T-helper 1 cell treated with Interleukin-12 subunit alpha and Interleukin-12 subunit beta and Interleukin-4 antibody, amounts not matched to agents 30 μg/mL and 1 μg/mL, for 36 hours (primary cell): ENCODE measurements around the gene HS1BP3.

ENCODE experiments used
- H3K27ac Mint-ChIP-seq: one replicate; pipeline ENCODE4 v1.8.0; 2021; ENCODE audit warnings: mild to moderate bottlenecking, mixed read lengths
- H3K27me3 Mint-ChIP-seq: one replicate; pipeline ENCODE4 v1.8.0; 2021; ENCODE audit warnings: low read depth, mixed read lengths
- H3K36me3 Mint-ChIP-seq: one replicate; pipeline ENCODE4 v1.8.0; 2021; ENCODE audit warnings: low read depth, mixed read lengths
- H3K4me1 Mint-ChIP-seq: one replicate; pipeline ENCODE4 v1.8.0; 2021; ENCODE audit warnings: low read depth, mixed read lengths
- H3K4me3 Mint-ChIP-seq: one replicate; pipeline ENCODE4 v1.8.0; 2021; ENCODE audit warnings: mild to moderate bottlenecking, moderate library complexity, mixed read lengths
- H3K9me3 Mint-ChIP-seq: one replicate; pipeline ENCODE4 v1.8.0; 2021; ENCODE audit warnings: mixed read lengths

HS1BP3 gene

GRCh38 chr2:20583425-20583881 is 67.4 kb downstream of the HS1BP3 start:
- Mint-ChIP-seq H3K9me3 (peaks cover 15% of the 10 kb centered on the region), H3K27me3 (no peaks in the 10 kb centered on the region)

GRCh38 chr2:20582600-20583221 is 68.2 kb downstream of the HS1BP3 start:
- Mint-ChIP-seq H3K27ac (no peak overlapping the region), H3K27me3 (no peaks in the 10 kb centered on the region), H3K4me3 (no peak overlapping the region), H3K9me3 (peaks cover 15% of the 10 kb centered on the region), H3K36me3 (no peaks in the 10 kb centered on the region), H3K4me1 (peaks cover 7% of the 10 kb centered on the region)

More at GRCh38 chr2:20583425-20583881, 67.4 kb downstream of the HS1BP3 start:
- H3K4me1 Mint-ChIP-seq = peaks cover 7% of the 10 kb centered on the region
- no peak overlapping the region for H3K27ac Mint-ChIP-seq
- H3K4me3 Mint-ChIP-seq = no peak overlapping the region
- H3K36me3 Mint-ChIP-seq = no peaks in the 10 kb centered on the region

DNA sequence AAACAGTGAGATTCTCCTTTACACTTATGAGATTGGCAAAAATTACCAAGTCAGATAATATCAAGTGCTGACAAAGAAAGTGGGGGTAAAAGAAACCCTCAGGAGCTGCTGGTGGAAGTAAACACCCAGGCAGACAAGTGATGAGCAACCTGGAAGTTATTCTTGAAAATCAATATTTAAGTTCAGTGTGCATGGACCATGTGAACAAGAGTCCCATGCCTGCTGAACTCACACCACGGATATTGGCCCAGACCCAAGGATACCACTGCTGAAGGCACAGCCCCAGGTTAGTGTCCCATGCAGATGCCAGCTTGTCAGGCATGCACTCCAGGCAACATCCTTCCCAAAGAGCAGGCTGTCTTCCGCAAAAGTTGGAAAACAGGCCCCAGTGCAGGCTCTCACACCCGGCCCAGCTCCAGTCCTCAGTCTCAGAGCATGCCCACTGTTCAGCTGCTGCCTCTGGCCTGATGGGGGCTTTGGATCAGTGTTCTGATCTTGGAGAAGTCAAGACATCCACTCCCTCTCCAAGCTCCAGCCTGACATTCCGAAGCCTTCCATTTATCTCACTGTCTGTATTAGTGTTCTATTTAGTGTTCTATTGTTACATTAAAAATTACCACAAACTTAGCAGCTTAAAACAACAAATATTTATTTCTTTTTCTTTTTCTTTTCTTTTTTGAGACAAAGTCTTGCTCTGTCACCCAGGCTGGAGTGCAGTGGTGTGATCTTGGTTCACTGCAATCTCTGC is 70.0 kb downstream of the HS1BP3 start:
- Mint-ChIP-seq H3K27ac (no peak overlapping the region), H3K4me3 (no peak overlapping the region), H3K4me1 (peaks cover 21% of the 10 kb centered on the region), H3K27me3 (no peaks in the 10 kb centered on the region), H3K9me3 (peaks cover 22% of the 10 kb centered on the region), H3K36me3 (peaks cover 9% of the 10 kb centered on the region)

DNA sequence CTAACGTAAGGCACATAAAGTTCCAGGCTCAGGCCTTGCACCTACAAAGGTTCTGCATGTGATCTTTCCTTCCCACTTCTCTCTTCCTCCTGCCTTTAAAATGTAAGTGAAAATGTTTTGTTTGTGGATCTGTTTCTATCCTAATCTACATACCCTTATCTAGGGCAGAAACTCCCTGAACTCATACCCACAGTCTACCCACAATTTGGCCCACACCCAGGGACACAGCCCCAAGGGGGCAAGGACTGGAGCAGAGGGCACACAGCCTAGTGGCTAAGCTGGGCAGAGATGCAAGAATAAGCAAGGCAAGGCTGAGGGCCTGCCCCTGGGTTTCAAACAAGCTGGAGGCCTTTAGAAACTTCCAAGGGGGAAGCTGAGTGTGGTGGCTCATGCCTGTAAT is 71.0 kb downstream of the HS1BP3 start:
- Mint-ChIP-seq H3K27me3 (no peaks in the 10 kb centered on the region), H3K4me1 (peaks cover 22% of the 10 kb centered on the region), H3K4me3 (no peak overlapping the region), H3K9me3 (peaks cover 22% of the 10 kb centered on the region), H3K27ac (no peak overlapping the region), H3K36me3 (peaks cover 9% of the 10 kb centered on the region)

DNA sequence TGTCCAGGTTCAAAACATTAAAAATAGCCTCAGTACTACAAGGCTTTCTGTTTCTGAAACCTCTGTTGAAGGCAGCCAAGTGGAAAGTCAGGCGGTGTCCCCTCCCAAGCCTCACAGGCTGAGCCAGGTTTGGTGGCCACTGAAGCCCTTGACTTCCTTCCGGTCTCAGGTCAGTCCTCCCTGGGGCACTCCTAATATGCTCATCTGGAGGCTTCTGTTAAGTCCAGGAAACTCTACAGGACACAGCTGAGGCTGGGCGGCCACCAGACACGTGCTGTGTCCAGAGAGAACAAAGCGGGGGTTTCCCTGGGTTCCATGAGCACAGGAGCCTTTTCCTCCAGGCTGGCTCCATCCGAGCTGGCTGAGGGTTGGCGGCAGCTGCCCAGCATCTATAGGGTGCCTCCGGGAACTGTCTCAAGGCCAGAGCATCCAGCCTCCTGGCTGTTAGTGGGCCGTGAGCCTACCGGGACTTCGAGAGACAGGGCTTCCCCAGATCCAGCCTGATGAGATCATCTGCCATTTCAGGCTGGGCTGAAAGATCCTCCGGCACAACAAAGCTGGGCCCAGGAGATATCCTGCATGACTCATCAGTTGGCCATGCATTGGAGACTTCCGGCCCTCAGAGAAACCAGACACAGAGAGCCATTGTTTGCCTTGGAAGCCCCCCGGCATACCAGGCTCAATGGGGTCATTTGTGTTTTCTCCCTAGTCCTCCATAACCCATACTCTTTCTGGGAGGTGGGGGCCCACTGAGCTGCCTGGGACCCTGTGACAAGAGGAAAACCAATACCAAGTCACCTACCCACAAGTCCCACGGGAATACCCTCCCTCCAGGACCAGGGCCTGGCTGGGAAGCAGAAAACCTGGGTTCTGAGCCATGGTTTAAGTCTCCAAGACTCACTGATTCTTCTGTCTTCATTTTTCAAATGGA is 71.7 kb downstream of the HS1BP3 start:
- H3K27me3 Mint-ChIP-seq = no peaks in the 10 kb centered on the region
- peaks cover 25% of the 10 kb centered on the region for H3K4me1 Mint-ChIP-seq
- H3K4me3 Mint-ChIP-seq = no peak overlapping the region
- H3K27ac Mint-ChIP-seq = no peak overlapping the region
- peaks cover 22% of the 10 kb centered on the region for H3K9me3 Mint-ChIP-seq
- H3K36me3 Mint-ChIP-seq = peaks cover 9% of the 10 kb centered on the region

GRCh38 chr2:20578266-20578894 is 72.5 kb downstream of the HS1BP3 start:
- Mint-ChIP-seq H3K9me3 (peaks cover 22% of the 10 kb centered on the region), H3K27ac (peak overlapping the region; percentile 9), H3K27me3 (no peaks in the 10 kb centered on the region), H3K4me3 (no peak overlapping the region), H3K36me3 (peaks cover 9% of the 10 kb centered on the region), H3K4me1 (peaks cover 31% of the 10 kb centered on the region)

DNA sequence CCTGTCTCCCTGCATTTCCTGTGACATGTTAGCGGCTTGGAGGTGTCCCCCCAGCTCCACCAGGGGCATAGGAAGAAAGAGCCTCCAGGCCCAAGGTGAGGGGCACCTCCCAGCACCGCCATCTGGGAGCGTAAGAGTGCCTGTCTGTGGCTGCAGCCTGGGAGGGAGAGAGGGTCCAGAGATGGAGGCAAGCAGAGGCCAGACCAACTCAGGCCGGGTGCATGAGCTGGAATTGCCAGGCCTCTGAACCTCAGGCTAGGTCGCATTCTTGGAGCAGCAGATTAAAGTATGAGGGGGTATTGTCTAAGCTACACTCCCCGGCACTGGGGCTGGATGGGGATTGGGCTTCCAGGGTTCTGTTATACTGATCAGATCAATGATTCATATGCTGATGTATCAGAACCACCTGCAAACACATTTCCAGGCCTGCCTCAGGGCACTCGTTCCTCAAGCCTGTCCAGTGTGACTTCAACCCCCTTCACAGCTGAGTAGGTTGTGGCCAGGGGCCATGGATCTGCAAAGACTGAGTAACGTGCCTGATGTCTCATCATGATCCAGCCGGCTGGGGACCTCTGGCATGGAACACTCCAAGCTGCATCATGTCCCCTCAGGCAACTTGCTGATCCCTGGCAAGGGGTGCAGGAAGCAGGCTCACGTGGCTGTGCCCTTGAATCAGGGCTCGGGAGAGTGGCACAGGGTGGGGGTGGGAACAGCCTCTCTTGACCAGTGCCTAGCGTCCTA is 73.2 kb downstream of the HS1BP3 start:
- peak overlapping the region; percentile 28 for H3K27ac Mint-ChIP-seq
- H3K4me1 Mint-ChIP-seq = peaks cover 31% of the 10 kb centered on the region
- H3K27me3 Mint-ChIP-seq = no peaks in the 10 kb centered on the region
- H3K9me3 Mint-ChIP-seq = peaks cover 22% of the 10 kb centered on the region
- peaks cover 9% of the 10 kb centered on the region for H3K36me3 Mint-ChIP-seq
- no peak overlapping the region for H3K4me3 Mint-ChIP-seq

DNA sequence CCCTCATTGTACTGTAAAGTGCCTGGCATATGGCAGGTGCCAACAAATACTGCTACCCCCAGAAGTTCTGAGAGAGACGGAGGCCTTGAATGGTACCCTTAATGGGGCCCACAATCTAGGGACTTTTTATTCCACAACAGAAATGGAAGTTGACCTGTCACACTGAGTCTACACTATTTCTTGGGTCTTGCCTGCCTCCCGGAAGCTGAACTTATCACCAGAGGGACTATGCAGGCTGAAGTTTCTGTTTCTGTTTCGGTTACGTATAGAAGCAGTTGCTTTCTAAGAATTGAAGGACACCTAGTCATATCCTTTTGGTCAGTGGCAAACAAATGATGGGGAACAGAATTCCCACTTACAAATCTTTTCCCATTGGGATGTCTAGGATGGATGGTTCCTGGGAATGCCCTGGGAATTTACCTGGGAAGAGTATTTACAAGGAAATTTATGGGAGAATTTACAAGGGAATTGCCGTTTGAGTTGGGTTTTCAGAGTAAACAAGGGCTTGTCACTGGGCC is 74.2 kb downstream of the HS1BP3 start:
- peak overlapping the region; percentile 97 for H3K27ac Mint-ChIP-seq
- peaks cover 9% of the 10 kb centered on the region for H3K36me3 Mint-ChIP-seq
- peaks cover 15% of the 10 kb centered on the region for H3K9me3 Mint-ChIP-seq
- no peaks in the 10 kb centered on the region for H3K27me3 Mint-ChIP-seq
- H3K4me3 Mint-ChIP-seq = peak overlapping the region; percentile 77
- H3K4me1 Mint-ChIP-seq = peaks cover 36% of the 10 kb centered on the region

GRCh38 chr2:20575935-20576597 is 74.8 kb downstream of the HS1BP3 start:
- peaks cover 36% of the 10 kb centered on the region for H3K4me1 Mint-ChIP-seq
- peak overlapping the region; percentile 77 for H3K4me3 Mint-ChIP-seq
- peaks cover 9% of the 10 kb centered on the region for H3K36me3 Mint-ChIP-seq
- no peaks in the 10 kb centered on the region for H3K27me3 Mint-ChIP-seq
- peaks cover 14% of the 10 kb centered on the region for H3K9me3 Mint-ChIP-seq
- peak overlapping the region; percentile 97 for H3K27ac Mint-ChIP-seq

DNA sequence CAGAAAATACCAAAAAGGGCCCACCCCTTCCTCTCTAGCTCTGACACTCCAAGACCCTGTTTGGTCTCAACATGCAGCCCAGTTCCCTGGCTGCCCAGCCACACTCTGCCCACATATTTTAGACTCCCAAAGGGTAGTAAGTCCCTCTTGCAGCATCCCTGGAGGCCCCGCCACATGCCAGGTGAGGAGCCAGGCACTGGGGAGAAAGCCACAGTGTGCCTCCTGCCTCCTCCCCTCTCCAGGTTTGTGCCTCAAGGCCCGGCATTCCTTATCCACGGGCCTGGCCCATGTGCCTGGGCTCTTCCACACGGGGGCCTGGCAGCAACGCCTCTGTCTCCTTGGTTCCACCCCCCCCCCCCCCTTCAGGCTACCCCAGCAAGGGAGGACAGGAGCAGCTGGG is 75.5 kb downstream of the HS1BP3 start:
- Mint-ChIP-seq H3K27me3 (no peaks in the 10 kb centered on the region), H3K9me3 (peaks cover 8% of the 10 kb centered on the region), H3K4me3 (no peak overlapping the region), H3K36me3 (peaks cover 9% of the 10 kb centered on the region), H3K4me1 (peaks cover 35% of the 10 kb centered on the region), H3K27ac (peak overlapping the region; percentile 52)

DNA sequence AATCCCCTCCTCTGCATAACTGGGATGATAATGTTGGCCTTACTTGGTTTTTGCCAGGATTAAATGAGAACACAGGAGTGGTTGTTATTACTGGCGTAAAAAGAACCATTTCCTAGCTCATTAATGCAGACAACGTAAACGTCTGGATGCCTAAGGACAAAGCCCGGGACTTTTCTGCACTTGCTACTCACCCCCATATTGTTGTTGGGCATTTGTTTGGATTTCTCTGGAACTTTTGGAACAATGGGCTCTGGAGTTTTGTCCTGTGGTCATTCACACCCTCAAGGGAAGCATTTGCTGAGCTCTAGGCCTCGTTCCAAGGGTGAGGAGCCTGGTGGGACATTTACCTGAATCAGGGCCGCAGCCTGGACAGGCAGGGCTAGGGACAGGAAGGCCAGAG is 76.0 kb downstream of the HS1BP3 start:
- Mint-ChIP-seq H3K4me3 (no peak overlapping the region), H3K27me3 (peaks cover 5% of the 10 kb centered on the region), H3K27ac (no peak overlapping the region), H3K4me1 (peaks cover 34% of the 10 kb centered on the region), H3K9me3 (peaks cover 7% of the 10 kb centered on the region), H3K36me3 (peaks cover 9% of the 10 kb centered on the region)

DNA sequence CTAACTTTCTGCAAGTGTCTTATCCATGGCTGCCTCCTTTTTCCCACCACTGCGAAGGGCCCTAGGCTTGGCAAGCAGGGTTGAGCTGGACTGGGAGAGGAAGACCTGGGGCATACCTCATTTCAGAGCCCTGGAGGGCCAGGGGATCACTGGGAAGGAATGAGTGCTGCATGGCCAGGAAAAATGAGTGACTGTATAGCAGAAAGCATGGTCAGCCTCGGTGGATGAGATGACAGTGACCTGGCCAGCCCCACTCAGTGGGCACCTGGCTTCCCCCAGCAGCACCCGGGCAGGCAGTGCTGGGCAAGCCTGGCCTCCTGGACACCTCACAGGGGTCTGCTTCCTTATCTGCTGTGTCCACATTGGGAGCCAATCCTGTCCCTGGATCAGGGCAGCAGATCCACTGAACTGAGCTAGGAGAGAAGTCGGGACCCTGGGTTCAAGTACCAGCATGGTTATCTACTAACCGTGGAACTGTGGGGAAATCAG is 76.4 kb downstream of the HS1BP3 start:
- Mint-ChIP-seq H3K9me3 (peaks cover 7% of the 10 kb centered on the region), H3K4me3 (no peak overlapping the region), H3K27ac (peak overlapping the region; percentile 2), H3K36me3 (peaks cover 9% of the 10 kb centered on the region), H3K27me3 (peaks cover 5% of the 10 kb centered on the region), H3K4me1 (peaks cover 32% of the 10 kb centered on the region)
